Activated naive CD8-positive, alpha-beta T cell treated with anti-CD3 and anti-CD28 coated beads, Interleukin-2, amount 10 ng/mL, durations not matched to agents 7 days and 5 days (primary cell): ENCODE data around the gene AQP2. TPM values are rescaled to one million over a fixed set of nuclear protein-coding genes. Genes with fewer than 3 reads are reported as not detected.

ENCODE experiments used
- ATAC-seq: fragments of 150-1000 bp; cut with Tn5 transposase; one replicate; pipeline ENCODE4 v1.10.0; 2021; ENCODE audit warnings: low read depth, moderate library complexity
- POLR2A ChIA-PET: fragments of 350-600 bp; sonication (Branson Sonifier 250); formaldehyde crosslinking; loops from one replicate; lab custom pipeline; 2021; ENCODE audit warnings: antibody characterized with exemption; lab: Charles Lee
- DNase-seq: peaks from one replicate; pipeline ENCODE4 v3.0.0; 2021
- H3K27ac Mint-ChIP-seq: one replicate; pipeline ENCODE4 v1.8.0; 2022; ENCODE audit warnings: mild to moderate bottlenecking, mixed read lengths
- H3K27me3 Mint-ChIP-seq: one replicate; pipeline ENCODE4 v1.8.0; 2022; ENCODE audit warnings: mild to moderate bottlenecking, moderate library complexity, mixed read lengths
- H3K36me3 Mint-ChIP-seq: one replicate; pipeline ENCODE4 v1.8.0; 2021; ENCODE audit warnings: mild to moderate bottlenecking, mixed read lengths
- H3K4me1 Mint-ChIP-seq: one replicate; pipeline ENCODE4 v1.8.0; 2021; ENCODE audit warnings: mixed read lengths
- H3K4me3 Mint-ChIP-seq: one replicate; pipeline ENCODE4 v1.8.0; 2022; ENCODE audit warnings: mild to moderate bottlenecking, moderate library complexity, mixed read lengths
- H3K9me3 Mint-ChIP-seq: one replicate; pipeline ENCODE4 v1.8.0; 2021; ENCODE audit warnings: mixed read lengths
- total RNA-seq, 2 experiments: library from RNA; stranded (reverse); gene quantifications; one replicate each; pipeline ENCODE4 v1.2.3, GENCODE V29; 2021

AQP2 gene
- total RNA-seq, 2 experiments from 2014 or later: not detected

DNA sequence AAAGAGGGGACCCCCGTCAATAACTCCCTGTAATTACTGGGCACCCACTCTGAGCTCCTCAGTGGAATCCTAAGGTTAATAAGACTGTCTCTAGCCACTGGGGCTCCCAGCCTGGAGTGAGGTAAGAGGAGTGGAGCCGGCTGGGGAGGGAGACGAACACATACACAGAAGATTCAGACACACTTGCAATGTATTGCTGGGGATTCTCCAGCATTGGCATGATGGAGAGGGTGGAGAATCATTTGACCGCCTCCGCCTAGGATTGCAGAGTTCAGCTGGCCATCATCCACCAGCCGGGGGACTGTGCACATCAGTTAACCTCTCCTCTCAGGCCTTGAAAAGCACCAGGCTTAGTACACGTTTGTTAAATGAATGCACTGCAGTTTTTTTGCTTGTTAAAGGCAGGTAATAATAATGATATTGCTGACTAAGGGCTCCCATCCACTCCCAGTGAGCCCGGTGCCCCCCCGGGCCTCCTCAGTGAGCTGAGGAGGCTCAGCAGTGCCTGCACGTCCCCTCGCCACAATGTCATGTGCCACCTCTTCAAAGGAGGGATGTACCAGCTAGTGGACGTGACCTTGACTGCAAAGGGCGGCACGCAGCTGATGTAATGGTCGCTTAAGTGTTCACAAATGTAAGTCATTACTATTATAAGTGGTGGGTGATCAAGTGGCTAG, 26.5 kb upstream of the AQP2 start:
- ATAC-seq (no peak), DNase-seq (peak; percentile 12)
- Mint-ChIP-seq H3K36me3 (no peaks in the 10 kb centered on the region), H3K27me3 (peaks cover 5% of the 10 kb centered on the region), H3K4me1 (no peaks in the 10 kb centered on the region), H3K9me3 (no peaks in the 10 kb centered on the region), H3K4me3 (no peak overlapping the region), H3K27ac (no peak overlapping the region)
- POLR2A ChIA-PET: interaction anchor here (0.5 kb wide), 1 partner anchor 87 kb away, joined by 3 read pairs; no protein-coding TSS in a partner anchor

GRCh38 chr12:49924628-49925246, 25.8 kb upstream of the AQP2 start:
- Mint-ChIP-seq H3K27ac (no peak overlapping the region), H3K27me3 (peaks cover 5% of the 10 kb centered on the region), H3K36me3 (no peaks in the 10 kb centered on the region), H3K9me3 (no peaks in the 10 kb centered on the region), H3K4me1 (no peaks in the 10 kb centered on the region), H3K4me3 (no peak overlapping the region)
- ATAC-seq (no peak), DNase-seq (no peak)
- POLR2A ChIA-PET: interaction anchor here (0.5 kb wide), 1 partner anchor 86 kb away, joined by 3 read pairs; no protein-coding TSS in a partner anchor

DNA sequence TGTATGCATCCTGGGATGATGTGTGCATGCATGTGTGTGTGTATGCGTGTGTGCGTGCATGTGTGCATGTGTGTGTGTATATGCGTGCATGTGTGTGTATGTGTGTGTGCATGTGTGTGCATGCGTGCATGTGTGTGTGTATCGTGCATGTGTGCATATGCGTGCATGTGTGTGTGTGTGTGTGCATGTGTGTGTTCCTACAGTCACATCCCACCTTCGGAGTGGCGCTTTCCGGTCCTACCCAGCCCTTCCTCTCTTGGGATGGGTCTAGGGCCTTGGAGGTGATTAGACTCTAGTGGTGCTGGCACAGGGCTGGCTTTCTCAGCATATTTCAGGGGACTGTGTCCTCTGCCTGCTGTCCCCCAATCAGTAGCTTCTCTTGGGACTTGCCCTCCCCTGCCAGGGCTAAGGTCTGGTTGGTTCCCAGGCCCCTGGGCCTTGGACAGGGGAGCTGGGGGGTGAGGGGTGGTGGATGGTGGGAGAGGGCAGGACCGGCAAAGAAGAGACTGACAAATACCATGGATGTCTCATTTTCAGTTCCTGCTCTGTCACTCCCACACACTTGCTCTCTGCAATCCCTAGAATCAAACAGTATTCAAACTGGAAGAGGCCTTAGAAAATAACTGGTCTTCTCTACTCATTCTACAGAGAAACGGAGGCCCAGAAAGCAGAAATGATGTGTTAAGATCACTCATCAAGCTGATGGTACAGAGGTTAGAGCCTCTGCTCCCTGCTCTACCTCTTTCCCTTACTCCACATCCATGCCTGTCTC, 24.9 kb upstream of the AQP2 start:
- ATAC-seq (no peak), DNase-seq (no peak)
- Mint-ChIP-seq H3K4me1 (no peaks in the 10 kb centered on the region), H3K9me3 (no peaks in the 10 kb centered on the region), H3K27ac (no peak overlapping the region), H3K4me3 (no peak overlapping the region), H3K27me3 (peaks cover 5% of the 10 kb centered on the region), H3K36me3 (no peaks in the 10 kb centered on the region)
- POLR2A ChIA-PET: no interaction called here

DNA sequence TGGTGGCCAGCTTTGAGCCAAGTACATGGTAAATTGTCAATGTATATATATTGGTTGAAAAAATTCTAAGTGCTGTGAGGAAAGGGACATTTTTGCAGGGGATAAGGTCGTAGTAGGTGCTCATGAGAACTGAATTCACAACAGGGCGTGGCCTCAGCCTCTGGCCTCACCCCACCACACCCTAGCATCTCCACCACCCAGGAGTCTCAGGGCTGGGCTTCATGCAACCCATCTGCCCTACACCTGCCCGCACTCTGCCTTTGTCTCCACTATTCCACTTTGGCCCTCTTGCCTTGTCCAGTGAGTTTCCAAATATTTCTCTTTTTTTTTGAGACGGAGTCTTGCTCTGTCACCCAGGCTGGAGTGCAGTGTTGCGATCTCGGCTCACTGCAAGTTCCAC, 22.1 kb upstream of the AQP2 start:
- no peak for DNase-seq
- no peak for ATAC-seq
- Mint-ChIP-seq H3K27me3 (peaks cover 5% of the 10 kb centered on the region), H3K4me3 (no peak overlapping the region), H3K27ac (no peak overlapping the region), H3K9me3 (no peaks in the 10 kb centered on the region), H3K4me1 (no peaks in the 10 kb centered on the region), H3K36me3 (no peaks in the 10 kb centered on the region)
- POLR2A ChIA-PET: no interaction called here

DNA sequence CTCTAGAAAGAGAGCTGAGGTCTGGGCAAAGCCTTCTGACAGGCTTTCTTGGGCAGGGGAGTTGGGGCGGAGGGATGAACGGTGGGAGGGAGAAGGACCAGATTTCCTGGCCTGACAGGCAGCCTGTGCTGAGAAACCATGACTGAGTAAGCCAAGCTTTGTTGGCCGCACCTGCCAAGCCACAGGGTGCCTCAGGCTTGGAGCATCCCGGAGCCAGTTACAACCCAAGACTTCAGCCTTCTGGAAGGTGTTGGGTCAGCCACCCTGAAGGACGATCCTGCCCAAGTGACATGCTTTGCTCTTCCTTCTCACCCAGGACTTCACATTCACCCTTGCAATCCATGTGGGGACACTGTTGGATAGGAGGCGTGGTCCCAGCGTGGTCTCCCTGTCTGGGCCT, 21.0 kb upstream of the AQP2 start:
- H3K9me3 Mint-ChIP-seq: no peaks in the 10 kb centered on the region
- POLR2A ChIA-PET: no interaction called here
- H3K4me3 Mint-ChIP-seq: no peak overlapping the region
- H3K36me3 Mint-ChIP-seq: no peaks in the 10 kb centered on the region
- no peak overlapping the region for H3K27ac Mint-ChIP-seq
- no peak for DNase-seq
- H3K4me1 Mint-ChIP-seq: no peaks in the 10 kb centered on the region
- H3K27me3 Mint-ChIP-seq: peaks cover 7% of the 10 kb centered on the region
- ATAC-seq: no peak

GRCh38 chr12:49930515-49931288, 19.8 kb upstream of the AQP2 start:
- POLR2A ChIA-PET: no interaction called here
- H3K27ac Mint-ChIP-seq: no peak overlapping the region
- H3K4me1 Mint-ChIP-seq: no peaks in the 10 kb centered on the region
- H3K27me3 Mint-ChIP-seq: peaks cover 7% of the 10 kb centered on the region
- ATAC-seq: no peak
- no peak for DNase-seq
- no peaks in the 10 kb centered on the region for H3K9me3 Mint-ChIP-seq
- H3K4me3 Mint-ChIP-seq: no peak overlapping the region
- no peaks in the 10 kb centered on the region for H3K36me3 Mint-ChIP-seq

GRCh38 chr12:49932023-49932422, 18.5 kb upstream of the AQP2 start:
- no peak for ATAC-seq
- Mint-ChIP-seq H3K36me3 (no peaks in the 10 kb centered on the region), H3K4me1 (no peaks in the 10 kb centered on the region), H3K9me3 (no peaks in the 10 kb centered on the region), H3K4me3 (no peak overlapping the region), H3K27me3 (peaks cover 10% of the 10 kb centered on the region), H3K27ac (no peak overlapping the region)
- POLR2A ChIA-PET: interaction anchor here (1.0 kb wide), 1 partner anchor 13 kb away, joined by 4 read pairs; no protein-coding TSS in a partner anchor
- no peak for DNase-seq

GRCh38 chr12:49932533-49933130, 17.9 kb upstream of the AQP2 start:
- no peak for DNase-seq
- H3K4me1 Mint-ChIP-seq: no peaks in the 10 kb centered on the region
- no peak overlapping the region for H3K27ac Mint-ChIP-seq
- no peaks in the 10 kb centered on the region for H3K9me3 Mint-ChIP-seq
- no peak overlapping the region for H3K4me3 Mint-ChIP-seq
- no peak for ATAC-seq
- H3K36me3 Mint-ChIP-seq: no peaks in the 10 kb centered on the region
- POLR2A ChIA-PET: no interaction called here
- peaks cover 14% of the 10 kb centered on the region for H3K27me3 Mint-ChIP-seq

- ATAC-seq (no peak), DNase-seq (peak; percentile 2)
- Mint-ChIP-seq H3K27ac (no peak overlapping the region), H3K9me3 (no peaks in the 10 kb centered on the region), H3K4me3 (no peak overlapping the region), H3K36me3 (no peaks in the 10 kb centered on the region), H3K4me1 (no peaks in the 10 kb centered on the region), H3K27me3 (peaks cover 14% of the 10 kb centered on the region)
- POLR2A ChIA-PET: no interaction called here
Observed at GRCh38 chr12:49933796-49934195, 16.7 kb upstream of the AQP2 start.

GRCh38 chr12:49934505-49934904, 16.0 kb upstream of the AQP2 start:
- DNase-seq: no peak
- Mint-ChIP-seq H3K27ac (no peak overlapping the region), H3K27me3 (peaks cover 14% of the 10 kb centered on the region), H3K9me3 (no peaks in the 10 kb centered on the region), H3K36me3 (no peaks in the 10 kb centered on the region), H3K4me1 (no peaks in the 10 kb centered on the region), H3K4me3 (no peak overlapping the region)
- POLR2A ChIA-PET: no interaction called here
- ATAC-seq: no peak

DNA sequence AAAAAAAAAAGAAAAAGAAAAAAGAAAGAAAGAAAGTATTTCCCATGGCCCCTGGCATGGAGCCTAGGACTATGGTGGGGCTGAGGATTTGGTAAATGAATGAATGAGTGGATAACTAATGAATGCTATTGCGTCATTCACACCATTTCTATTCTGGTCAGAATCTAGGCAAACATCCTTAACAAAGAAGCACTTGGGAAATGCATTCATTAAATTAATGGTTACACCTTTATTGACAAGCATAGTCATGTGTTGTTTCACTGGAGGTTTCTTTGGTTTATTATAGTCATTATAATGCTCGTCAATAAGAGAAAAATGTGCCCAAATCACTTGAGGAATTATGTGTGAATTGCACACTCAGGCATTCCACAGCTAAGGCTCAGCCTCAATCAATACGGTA, 13.6 kb upstream of the AQP2 start:
- Mint-ChIP-seq H3K27ac (no peak overlapping the region), H3K4me3 (no peak overlapping the region), H3K36me3 (no peaks in the 10 kb centered on the region), H3K27me3 (peaks cover 13% of the 10 kb centered on the region), H3K9me3 (no peaks in the 10 kb centered on the region), H3K4me1 (no peaks in the 10 kb centered on the region)
- DNase-seq (no peak), ATAC-seq (no peak)
- POLR2A ChIA-PET: no interaction called here

DNA sequence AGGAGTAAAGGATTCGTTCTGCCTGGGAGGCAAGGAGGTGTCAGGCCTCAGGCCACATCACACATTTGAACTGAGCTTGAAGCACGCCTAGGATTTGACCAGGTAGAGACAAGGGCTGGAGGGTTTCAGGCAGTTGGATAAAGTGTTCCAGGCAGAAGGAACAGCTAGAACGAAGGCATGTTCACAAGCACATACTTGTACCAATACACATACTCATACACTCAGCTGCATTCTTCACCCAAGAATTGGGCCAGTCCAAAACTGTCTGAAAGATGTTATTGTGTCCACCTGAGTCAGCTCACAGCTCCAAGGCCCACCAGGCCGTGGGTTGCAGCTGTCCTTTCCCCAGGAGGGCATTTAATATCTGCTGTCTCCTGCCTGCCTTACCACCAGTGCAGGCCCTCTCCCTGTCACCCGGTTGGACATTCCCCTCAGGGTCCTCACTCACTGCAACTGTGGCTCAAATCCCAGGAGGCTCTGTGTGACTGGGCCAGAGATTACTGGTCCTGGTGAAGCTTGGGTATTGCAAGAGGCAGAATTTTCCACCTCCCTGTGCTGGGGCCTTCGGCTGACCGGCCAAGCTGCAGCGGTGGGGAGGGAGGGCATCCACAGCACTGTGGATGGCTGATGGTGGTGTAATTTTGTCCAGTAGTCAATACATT, 12.8 kb upstream of the AQP2 start:
- Mint-ChIP-seq H3K4me1 (no peaks in the 10 kb centered on the region), H3K4me3 (no peak overlapping the region), H3K27me3 (peaks cover 13% of the 10 kb centered on the region), H3K9me3 (no peaks in the 10 kb centered on the region), H3K36me3 (no peaks in the 10 kb centered on the region), H3K27ac (no peak overlapping the region)
- ATAC-seq (no peak), DNase-seq (peak; percentile 16)
- POLR2A ChIA-PET: interaction anchor here (0.6 kb wide), 1 partner anchor 474 kb away, joined by 4 read pairs; no protein-coding TSS in a partner anchor
